ENCODE measurements around the gene TWIST2.

TWIST2 gene

GRCh38 chr2:238838786-238839327 is 9.0 kb upstream of the TWIST2 start:
- peaks cover 0 to 9% of the 10 kb centered on the region in 2 donors for H3K9me3 ChIP-seq (ENCODE audit: control insufficient read depth in 1 of 2, low read length in 2 of 2)
- H3K4me1 ChIP-seq (ENCODE audit: control insufficient read depth in 1 of 2, insufficient read depth in 2 of 2, low read length in 2 of 2) = no peaks in the 10 kb centered on the region
- H3K27me3 ChIP-seq (ENCODE audit: low read depth, low read length) = peaks cover 3% of the 10 kb centered on the region
- H3K27ac ChIP-seq (ENCODE audit: low read length) = no peak overlapping the region
- no peak overlapping the region for H3K4me3 ChIP-seq (ENCODE audit: low read depth in 1 of 2, low read length in 2 of 2)
- H3K36me3 ChIP-seq (ENCODE audit: control insufficient read depth in 1 of 2, insufficient read depth in 2 of 2, low read length in 2 of 2) = no peaks in the 10 kb centered on the region

- Histone ChIP-seq H3K27ac (ENCODE audit: low read length) (no peak overlapping the region), H3K9me3 (ENCODE audit: control insufficient read depth in 1 of 2, low read length in 2 of 2) (peaks cover 0 to 9% of the 10 kb centered on the region in 2 donors), H3K4me1 (ENCODE audit: control insufficient read depth in 1 of 2, insufficient read depth in 2 of 2, low read length in 2 of 2) (no peaks in the 10 kb centered on the region), H3K36me3 (ENCODE audit: control insufficient read depth in 1 of 2, insufficient read depth in 2 of 2, low read length in 2 of 2) (no peaks in the 10 kb centered on the region), H3K4me3 (ENCODE audit: low read depth in 1 of 2, low read length in 2 of 2) (no peak overlapping the region), H3K27me3 (ENCODE audit: low read depth, low read length) (peaks cover 7% of the 10 kb centered on the region)
These were observed 8.5 kb upstream of the TWIST2 start for GRCh38 chr2:238839428-238839827.

- Histone ChIP-seq H3K27ac (ENCODE audit: low read length) (no peak overlapping the region), H3K9me3 (ENCODE audit: control insufficient read depth in 1 of 2, low read length in 2 of 2) (peaks cover 0 to 9% of the 10 kb centered on the region in 2 donors), H3K27me3 (ENCODE audit: low read depth, low read length) (peaks cover 7% of the 10 kb centered on the region), H3K4me3 (ENCODE audit: low read depth in 1 of 2, low read length in 2 of 2) (no peak overlapping the region), H3K4me1 (ENCODE audit: control insufficient read depth in 1 of 2, insufficient read depth in 2 of 2, low read length in 2 of 2) (no peaks in the 10 kb centered on the region), H3K36me3 (ENCODE audit: control insufficient read depth in 1 of 2, insufficient read depth in 2 of 2, low read length in 2 of 2) (no peaks in the 10 kb centered on the region)
These were observed 6.2 kb upstream of the TWIST2 start for GRCh38 chr2:238841542-238842164.

- Histone ChIP-seq H3K27me3 (ENCODE audit: low read depth, low read length) (peaks cover 7% of the 10 kb centered on the region), H3K4me3 (ENCODE audit: low read depth in 1 of 2, low read length in 2 of 2) (no peak overlapping the region)
These were observed 4.4 kb upstream of the TWIST2 start for GRCh38 chr2:238843476-238843875.

GRCh38 chr2:238845583-238846377 is 2.1 kb upstream of the TWIST2 start:
- Histone ChIP-seq H3K36me3 (ENCODE audit: control insufficient read depth in 1 of 2, insufficient read depth in 2 of 2, low read length in 2 of 2) (no peaks in the 10 kb centered on the region), H3K4me3 (ENCODE audit: low read depth in 1 of 2, low read length in 2 of 2) (peak overlapping the region in 1 of 2 donors; percentile 84), H3K27me3 (ENCODE audit: low read depth, low read length) (peaks cover 19% of the 10 kb centered on the region), H3K9me3 (ENCODE audit: control insufficient read depth in 1 of 2, low read length in 2 of 2) (no peaks in the 10 kb centered on the region), H3K4me1 (ENCODE audit: control insufficient read depth in 1 of 2, insufficient read depth in 2 of 2, low read length in 2 of 2) (peaks cover 0 to 28% of the 10 kb centered on the region in 2 donors), H3K27ac (ENCODE audit: low read length) (no peak overlapping the region)

More at GRCh38 chr2:238843476-238843875, 4.4 kb upstream of the TWIST2 start:
- no peaks in the 10 kb centered on the region for H3K36me3 ChIP-seq (ENCODE audit: control insufficient read depth in 1 of 2, insufficient read depth in 2 of 2, low read length in 2 of 2)
- H3K9me3 ChIP-seq (ENCODE audit: control insufficient read depth in 1 of 2, low read length in 2 of 2) = peaks cover 0 to 9% of the 10 kb centered on the region in 2 donors
- H3K27ac ChIP-seq (ENCODE audit: low read length) = no peak overlapping the region
- peaks cover 0 to 12% of the 10 kb centered on the region in 2 donors for H3K4me1 ChIP-seq (ENCODE audit: control insufficient read depth in 1 of 2, insufficient read depth in 2 of 2, low read length in 2 of 2)

- H3K36me3 ChIP-seq (ENCODE audit: control insufficient read depth in 1 of 2, insufficient read depth in 2 of 2, low read length in 2 of 2) = no peaks in the 10 kb centered on the region
- peak overlapping the region in 1 of 2 donors; percentile 84 for H3K4me3 ChIP-seq (ENCODE audit: low read depth in 1 of 2, low read length in 2 of 2)
- no peaks in the 10 kb centered on the region for H3K9me3 ChIP-seq (ENCODE audit: control insufficient read depth in 1 of 2, low read length in 2 of 2)
- H3K27ac ChIP-seq (ENCODE audit: low read length) = no peak overlapping the region
- peaks cover 19% of the 10 kb centered on the region for H3K27me3 ChIP-seq (ENCODE audit: low read depth, low read length)
- peaks cover 0 to 28% of the 10 kb centered on the region in 2 donors for H3K4me1 ChIP-seq (ENCODE audit: control insufficient read depth in 1 of 2, insufficient read depth in 2 of 2, low read length in 2 of 2)
These were observed 1.6 kb upstream of the TWIST2 start for GRCh38 chr2:238846378-238846627.

GRCh38 chr2:238846628-238847418 is 1.1 kb upstream of the TWIST2 start:
- Histone ChIP-seq H3K9me3 (ENCODE audit: control insufficient read depth in 1 of 2, low read length in 2 of 2) (no peaks in the 10 kb centered on the region), H3K4me3 (ENCODE audit: low read depth in 1 of 2, low read length in 2 of 2) (peak overlapping the region; percentile 37 to 84), H3K27ac (ENCODE audit: low read length) (no peak overlapping the region), H3K27me3 (ENCODE audit: low read depth, low read length) (peaks cover 19% of the 10 kb centered on the region), H3K4me1 (ENCODE audit: control insufficient read depth in 1 of 2, insufficient read depth in 2 of 2, low read length in 2 of 2) (peaks cover 0 to 28% of the 10 kb centered on the region in 2 donors), H3K36me3 (ENCODE audit: control insufficient read depth in 1 of 2, insufficient read depth in 2 of 2, low read length in 2 of 2) (no peaks in the 10 kb centered on the region)

GRCh38 chr2:238847419-238847801 is 475 bp upstream of the TWIST2 start:
- H3K4me1 ChIP-seq (ENCODE audit: control insufficient read depth in 1 of 2, insufficient read depth in 2 of 2, low read length in 2 of 2) = peaks cover 0 to 31% of the 10 kb centered on the region in 2 donors
- no peak overlapping the region for H3K27ac ChIP-seq (ENCODE audit: low read length)
- H3K9me3 ChIP-seq (ENCODE audit: control insufficient read depth in 1 of 2, low read length in 2 of 2) = no peaks in the 10 kb centered on the region
- peak overlapping the region; percentile 37 to 84 for H3K4me3 ChIP-seq (ENCODE audit: low read depth in 1 of 2, low read length in 2 of 2)
- no peaks in the 10 kb centered on the region for H3K36me3 ChIP-seq (ENCODE audit: control insufficient read depth in 1 of 2, insufficient read depth in 2 of 2, low read length in 2 of 2)
- H3K27me3 ChIP-seq (ENCODE audit: low read depth, low read length) = peaks cover 19% of the 10 kb centered on the region

GRCh38 chr2:238848691-238848975 is 748 bp downstream of the TWIST2 start:
- Histone ChIP-seq H3K27ac (ENCODE audit: low read length) (no peak overlapping the region), H3K4me1 (ENCODE audit: control insufficient read depth in 1 of 2, insufficient read depth in 2 of 2, low read length in 2 of 2) (peaks cover 0 to 31% of the 10 kb centered on the region in 2 donors), H3K4me3 (ENCODE audit: low read depth in 1 of 2, low read length in 2 of 2) (peak overlapping the region; percentile 55 to 84), H3K27me3 (ENCODE audit: low read depth, low read length) (peaks cover 19% of the 10 kb centered on the region), H3K36me3 (ENCODE audit: control insufficient read depth in 1 of 2, insufficient read depth in 2 of 2, low read length in 2 of 2) (no peaks in the 10 kb centered on the region), H3K9me3 (ENCODE audit: control insufficient read depth in 1 of 2, low read length in 2 of 2) (no peaks in the 10 kb centered on the region)

- no peaks in the 10 kb centered on the region for H3K9me3 ChIP-seq (ENCODE audit: control insufficient read depth in 1 of 2, low read length in 2 of 2)
- H3K4me3 ChIP-seq (ENCODE audit: low read depth in 1 of 2, low read length in 2 of 2) = peak overlapping the region; percentile 55 to 84
- peaks cover 13% of the 10 kb centered on the region for H3K27me3 ChIP-seq (ENCODE audit: low read depth, low read length)
- peak overlapping the region; percentile 23 for H3K27ac ChIP-seq (ENCODE audit: low read length)
- peaks cover 0 to 31% of the 10 kb centered on the region in 2 donors for H3K4me1 ChIP-seq (ENCODE audit: control insufficient read depth in 1 of 2, insufficient read depth in 2 of 2, low read length in 2 of 2)
- no peaks in the 10 kb centered on the region for H3K36me3 ChIP-seq (ENCODE audit: control insufficient read depth in 1 of 2, insufficient read depth in 2 of 2, low read length in 2 of 2)
These were observed 1.3 kb downstream of the TWIST2 start for GRCh38 chr2:238848976-238849853.
